HEK293T (cell line): Measurements from ENCODE around the gene CCDC127.
"Not testable (repeated sequence)": the region's sequence is repeated elsewhere in the genome, so short reads cannot be mapped to it uniquely, and the experiment has no call there.

ENCODE experiments used
- ARNT ChIP-seq: fragments of 450-650 bp; IDR thresholded peaks from 2 replicates; pipeline ENCODE4 v1.6.1; 2017; ENCODE audit warnings: mild to moderate bottlenecking
- HDGF ChIP-seq: fragments of 450-650 bp; IDR thresholded peaks from 2 replicates; pipeline ENCODE4 v1.6.1; 2017; ENCODE audit warnings: antibody characterized with exemption, borderline replicate concordance
- PKNOX1 ChIP-seq: fragments of 450-650 bp; IDR thresholded peaks from 2 replicates; pipeline ENCODE4 v1.6.1; 2016
- SP1 ChIP-seq: fragments of 450-650 bp; IDR thresholded peaks from 2 replicates; pipeline ENCODE4 v1.6.1; 2017
- SUZ12 ChIP-seq: fragments of 450-650 bp; IDR thresholded peaks from 2 replicates; pipeline ENCODE4 v1.6.1; 2016; ENCODE audit warnings: mild to moderate bottlenecking
- TARDBP ChIP-seq: fragments of 450-650 bp; IDR thresholded peaks from 2 replicates; pipeline ENCODE4 v1.6.1; 2016

GRCh38 chr5:216076-216475 lies 1.9 kb downstream of the CCDC127 start:
- TF ChIP-seq HDGF, ARNT, SP1, PKNOX1, TARDBP, SUZ12: not testable (repeated sequence)
